ENCODE results near the gene DNAH9. TPM values are rescaled to one million over a fixed set of nuclear protein-coding genes. Genes with fewer than 3 reads are reported as not detected.

The DNAH9 gene
- total RNA-seq, 4 donors from 2014 or later, result 0.13 to 0.19 TPM; not detected in 2

DNA sequence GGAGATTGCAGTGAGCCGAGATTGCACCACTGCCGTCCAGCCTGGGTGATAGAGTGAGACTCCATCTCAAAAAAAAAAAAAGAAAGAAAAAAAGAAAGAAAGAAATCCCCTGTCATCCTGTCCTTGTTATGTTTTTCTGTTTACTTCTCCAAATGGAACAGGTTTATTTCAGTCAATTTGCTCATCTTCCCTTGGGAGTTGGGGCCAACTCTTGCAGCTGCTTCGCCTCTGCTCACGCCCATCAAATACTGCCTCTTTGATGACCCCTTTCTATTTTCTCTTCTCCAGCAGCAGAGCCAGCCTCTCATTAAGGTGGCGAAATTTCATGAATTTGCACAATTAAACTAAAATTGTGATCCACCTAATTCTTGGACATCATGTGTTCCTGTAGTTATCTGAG, 225.6 kb downstream of the DNAH9 start:
- no peak for TF ChIP-seq POLR2A (IDR thresholded peaks at IDR 0.05)
- TF ChIP-seq, protein P1, sequence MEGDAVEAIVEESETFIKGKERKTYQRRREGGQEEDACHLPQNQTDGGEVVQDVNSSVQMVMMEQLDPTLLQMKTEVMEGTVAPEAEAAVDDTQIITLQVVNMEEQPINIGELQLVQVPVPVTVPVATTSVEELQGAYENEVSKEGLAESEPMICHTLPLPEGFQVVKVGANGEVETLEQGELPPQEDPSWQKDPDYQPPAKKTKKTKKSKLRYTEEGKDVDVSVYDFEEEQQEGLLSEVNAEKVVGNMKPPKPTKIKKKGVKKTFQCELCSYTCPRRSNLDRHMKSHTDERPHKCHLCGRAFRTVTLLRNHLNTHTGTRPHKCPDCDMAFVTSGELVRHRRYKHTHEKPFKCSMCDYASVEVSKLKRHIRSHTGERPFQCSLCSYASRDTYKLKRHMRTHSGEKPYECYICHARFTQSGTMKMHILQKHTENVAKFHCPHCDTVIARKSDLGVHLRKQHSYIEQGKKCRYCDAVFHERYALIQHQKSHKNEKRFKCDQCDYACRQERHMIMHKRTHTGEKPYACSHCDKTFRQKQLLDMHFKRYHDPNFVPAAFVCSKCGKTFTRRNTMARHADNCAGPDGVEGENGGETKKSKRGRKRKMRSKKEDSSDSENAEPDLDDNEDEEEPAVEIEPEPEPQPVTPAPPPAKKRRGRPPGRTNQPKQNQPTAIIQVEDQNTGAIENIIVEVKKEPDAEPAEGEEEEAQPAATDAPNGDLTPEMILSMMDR (IDR thresholded peaks at IDR 0.05), result no peak
- no peak for DNase-seq
- no peaks in the 10 kb centered on the region for H3K27me3 ChIP-seq
- H3K4me3 ChIP-seq, result no peak overlapping the region
- no peaks in the 10 kb centered on the region for H3K9me3 ChIP-seq
- no peaks in the 10 kb centered on the region for H3K4me1 ChIP-seq
- H3K27ac ChIP-seq, result no peak overlapping the region
- no peaks in the 10 kb centered on the region for H3K36me3 ChIP-seq

DNA sequence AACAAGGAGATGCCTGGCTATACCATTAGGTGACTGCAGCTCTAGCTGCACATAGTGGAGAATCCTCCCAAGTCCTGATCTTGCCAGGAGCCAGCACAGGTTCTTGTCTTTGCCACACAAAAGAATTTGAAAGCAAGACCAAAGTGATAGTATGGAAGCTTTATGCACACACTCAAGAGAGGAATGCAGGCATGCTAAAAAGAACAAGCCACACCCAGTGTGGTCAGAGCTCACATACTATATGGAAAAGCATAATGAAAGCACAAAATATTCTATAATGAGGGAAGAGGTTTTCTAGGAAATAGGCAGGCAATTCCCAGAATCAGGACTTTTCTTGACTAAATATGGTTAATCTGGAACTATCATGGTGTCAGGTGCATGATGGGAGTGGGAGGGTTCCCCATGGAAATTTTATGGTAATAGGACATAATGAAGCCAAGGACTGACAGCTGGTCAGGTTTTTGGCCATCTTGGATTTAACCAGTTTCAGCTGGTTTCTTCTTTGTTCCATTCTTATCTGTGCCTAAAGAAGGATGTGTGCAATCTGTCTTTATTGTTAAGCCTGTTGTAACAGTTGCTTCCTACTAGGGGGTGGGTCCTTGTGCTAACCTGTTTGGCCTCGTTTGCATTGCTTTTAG, 227.4 kb downstream of the DNAH9 start:
- TF ChIP-seq POLR2A (IDR thresholded peaks at IDR 0.05), result no peak
- TF ChIP-seq, protein P1 (IDR thresholded peaks at IDR 0.05), result no peak
- Histone ChIP-seq H3K27me3 (no peaks in the 10 kb centered on the region), H3K36me3 (no peaks in the 10 kb centered on the region), H3K27ac (no peak overlapping the region), H3K9me3 (no peaks in the 10 kb centered on the region), H3K4me3 (no peak overlapping the region), H3K4me1 (no peaks in the 10 kb centered on the region)
- DNase-seq, result no peak

DNA sequence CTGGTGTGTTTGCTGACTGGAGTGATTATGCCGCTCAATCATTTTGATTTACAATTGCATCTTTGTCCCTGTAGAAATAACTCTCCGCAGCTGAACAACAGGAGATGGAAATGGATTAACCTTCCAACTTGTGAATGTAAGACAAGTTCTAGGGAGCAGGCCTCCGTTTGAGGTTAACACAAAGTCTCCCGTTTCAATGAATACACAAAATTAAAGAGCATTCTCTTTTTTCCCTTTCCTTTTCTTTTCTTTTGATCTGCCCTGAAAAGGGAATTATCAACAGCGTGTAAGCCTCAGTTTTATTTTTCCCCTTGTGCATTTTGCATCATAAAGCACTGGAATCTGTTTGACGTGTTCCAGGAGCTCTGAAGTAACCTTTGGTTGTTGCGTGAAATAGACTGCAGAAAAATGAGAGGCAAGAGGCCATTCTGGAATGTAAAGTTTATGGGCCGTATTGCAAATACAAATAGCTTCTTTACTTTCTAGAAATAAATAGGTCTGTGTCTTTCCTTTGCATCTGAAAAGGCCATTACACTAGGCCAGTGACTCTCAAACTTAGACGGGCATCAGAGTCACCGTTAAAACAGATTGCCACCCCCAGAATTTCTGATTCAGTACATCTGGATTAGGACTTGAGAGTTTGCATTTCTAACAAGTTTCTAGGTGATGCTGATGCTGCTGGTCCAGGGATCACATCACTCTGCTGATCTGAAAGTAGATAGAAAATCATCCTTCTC, 234.3 kb downstream of the DNAH9 start:
- Histone ChIP-seq H3K36me3 (no peaks in the 10 kb centered on the region), H3K9me3 (no peaks in the 10 kb centered on the region), H3K4me3 (no peak overlapping the region), H3K27me3 (no peaks in the 10 kb centered on the region), H3K4me1 (no peaks in the 10 kb centered on the region), H3K27ac (no peak overlapping the region)
- TF ChIP-seq, protein P1 (IDR thresholded peaks at IDR 0.05), result no peak
- no peak for TF ChIP-seq POLR2A (IDR thresholded peaks at IDR 0.05)
- no peak for DNase-seq

DNA sequence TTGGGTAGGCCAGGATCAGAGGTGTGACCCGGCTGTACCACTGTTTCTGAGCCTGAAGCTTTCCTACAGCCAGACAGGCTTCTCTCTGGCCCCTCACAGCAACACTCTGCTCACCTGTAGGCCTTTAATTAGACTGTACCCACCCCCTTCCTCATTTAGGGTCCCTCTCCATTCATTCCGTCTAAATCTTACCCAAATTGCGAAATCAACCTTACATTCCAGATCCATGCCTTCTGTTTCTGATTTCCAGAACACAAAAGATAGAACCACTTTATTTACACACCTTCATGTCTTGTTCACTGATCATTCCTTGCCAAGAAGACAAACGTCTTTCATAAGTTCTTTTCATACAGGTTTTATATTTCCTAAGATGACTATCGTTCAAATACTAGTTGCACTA, 238.2 kb downstream of the DNAH9 start:
- Histone ChIP-seq H3K27me3 (no peaks in the 10 kb centered on the region), H3K27ac (no peak overlapping the region), H3K4me1 (no peaks in the 10 kb centered on the region), H3K9me3 (no peaks in the 10 kb centered on the region), H3K4me3 (no peak overlapping the region), H3K36me3 (no peaks in the 10 kb centered on the region)
- no peak for DNase-seq
- TF ChIP-seq, protein P1 (IDR thresholded peaks at IDR 0.05), result no peak
- no peak for TF ChIP-seq POLR2A (IDR thresholded peaks at IDR 0.05)

DNA sequence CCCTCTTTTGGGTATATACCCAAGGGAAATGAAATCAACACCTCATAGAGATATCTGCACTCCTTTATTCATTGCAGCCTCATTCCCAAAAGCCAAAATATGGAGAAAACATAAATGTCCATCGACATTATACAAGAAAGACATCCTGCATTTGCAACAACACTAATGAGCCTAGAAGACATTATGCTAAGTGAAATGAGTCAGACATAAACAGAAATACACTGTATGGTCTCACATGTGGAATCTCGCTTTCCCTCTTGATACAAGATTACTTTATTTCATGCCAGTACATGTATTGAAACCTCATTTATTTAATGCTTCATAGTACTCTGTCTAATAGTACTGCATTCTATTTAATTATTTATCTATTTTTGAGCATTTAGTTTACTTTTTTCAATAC, 241.8 kb downstream of the DNAH9 start:
- Histone ChIP-seq H3K27ac (no peak overlapping the region), H3K36me3 (no peaks in the 10 kb centered on the region), H3K4me3 (no peak overlapping the region), H3K4me1 (no peaks in the 10 kb centered on the region), H3K27me3 (no peaks in the 10 kb centered on the region), H3K9me3 (no peaks in the 10 kb centered on the region)
- no peak for DNase-seq
- TF ChIP-seq POLR2A (IDR thresholded peaks at IDR 0.05), result no peak
- TF ChIP-seq, protein P1 (IDR thresholded peaks at IDR 0.05), result no peak

All from Peyer's patch (tissue), 4 donors.